ENCODE data around the gene ADIPOR2. TPM values are rescaled to one million over a fixed set of nuclear protein-coding genes. Genes with fewer than 3 reads are reported as not detected.

Gene ADIPOR2
- total and polyA plus RNA-seq, 2 of the 4 experiments (the other 2 are of a cell fraction): 20.0 to 24.9 TPM

GRCh38 chr12:1690578-1691122 lies at the start of gene ADIPOR2 (continued):
- TF ChIP-seq MAZ (IDR thresholded peaks at IDR 0.05; ENCODE audit: borderline replicate concordance, low read depth, low read length) (peak; percentile 55; the same call in 1 of the 2 replicates), RFX5 (IDR thresholded peaks at IDR 0.05; ENCODE audit: low read depth, low read length) (no peak), POLR2A (IDR thresholded peaks at IDR 0.05; ENCODE audit: low read depth, low read length) (peak; percentile 84)

DNA sequence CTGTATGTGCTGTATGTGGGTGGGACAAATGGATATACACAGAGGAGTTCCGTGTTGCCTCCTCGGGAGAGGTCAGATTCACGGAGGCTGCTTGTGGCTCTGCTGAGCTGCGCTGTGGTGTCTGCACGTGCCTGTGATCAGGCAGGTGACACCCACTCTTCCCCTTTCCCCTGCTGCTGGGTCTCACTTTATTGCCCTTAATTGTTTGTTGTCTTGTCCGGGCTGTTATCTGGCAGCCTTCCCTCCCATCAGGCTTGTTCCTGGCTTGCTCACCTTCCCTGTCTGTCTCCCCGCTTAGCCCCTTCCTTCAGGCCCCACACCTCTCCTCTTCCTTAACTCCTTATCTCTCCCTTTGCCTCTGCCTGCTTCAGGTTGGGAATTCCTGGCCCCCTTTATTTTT lies 48.4 kb upstream of the ADIPOR2 start:
- no peak overlapping the region for H2AK5ac ChIP-seq (ENCODE audit: low read depth, low read length)
- no peak overlapping the region for H3K18ac ChIP-seq (ENCODE audit: low read depth, low read length)
- H3K9ac ChIP-seq (ENCODE audit: low read depth, low read length): no peak overlapping the region
- H4K8ac ChIP-seq (ENCODE audit: low read depth in 2 of 2, low read length in 2 of 2): no peak overlapping the region
- TF ChIP-seq MAZ (IDR thresholded peaks at IDR 0.05; ENCODE audit: borderline replicate concordance, low read depth, low read length): no peak
- no peak for TF ChIP-seq BHLHE40 (IDR thresholded peaks at IDR 0.05; ENCODE audit: low read depth, low read length)
- no peak for TF ChIP-seq SMC3 (IDR thresholded peaks at IDR 0.05; ENCODE audit: low read depth, low read length)
- no peaks in the 10 kb centered on the region for H3K9me3 ChIP-seq (ENCODE audit: control insufficient read depth, insufficient read depth, low read length)
- peaks cover 18% of the 10 kb centered on the region for H3K36me3 ChIP-seq (ENCODE audit: control insufficient read depth, insufficient read depth, low read length)
- H3K79me1 ChIP-seq (ENCODE audit: low read depth in 1 of 2, low read length in 2 of 2): peaks cover 19 to 69% of the 10 kb centered on the region in 2 experiments; a peak in 3 of 4 replicates
- no TSS peak for BruUV-seq (replicated peaks)
- no peak overlapping the region for H3K4ac ChIP-seq (ENCODE audit: low read depth, low read length)
- no peak overlapping the region for H2BK5ac ChIP-seq (ENCODE audit: low read depth, low read length, poor library complexity, severe bottlenecking)
- no peak overlapping the region for H2AFZ ChIP-seq (replicated peaks; ENCODE audit: low read length, poor library complexity)
- no peak overlapping the region for H3K56ac ChIP-seq (ENCODE audit: extremely low read depth, insufficient read depth, low read length)
- no peak for DNase-seq
- H4K91ac ChIP-seq (ENCODE audit: insufficient read depth, low read depth, low read length): no peak overlapping the region
- no peak overlapping the region for H2BK20ac ChIP-seq (ENCODE audit: low read depth, low read length)
- H3K4me1 ChIP-seq (ENCODE audit: control insufficient read depth, insufficient read depth, low read length): peaks cover 9% of the 10 kb centered on the region
- H4K5ac ChIP-seq (ENCODE audit: low read depth, low read length): no peak overlapping the region
- H2BK15ac ChIP-seq (ENCODE audit: low read depth, low read length): no peak overlapping the region
- H2AK9ac ChIP-seq (replicated peaks; ENCODE audit: low read depth, low read length, poor library complexity): no peak overlapping the region
- 80% methylated on average over 3 of the region's 7 CpGs; no CpG with 5 or more reads in 1 of the 2 experiments for WGBS, 2 experiments (ENCODE audit: extremely low coverage in 2 of 2, insufficient read length in 1 of 2)
- peaks cover 5% of the 10 kb centered on the region for H3K9me1 ChIP-seq (ENCODE audit: insufficient read depth, low read length)
- H3K23ac ChIP-seq (ENCODE audit: low read depth, low read length): no peak overlapping the region
- H3K14ac ChIP-seq (replicated peaks; ENCODE audit: low read depth, low read length): no peak overlapping the region
- peaks cover 28% of the 10 kb centered on the region for H4K20me1 ChIP-seq (ENCODE audit: insufficient read depth, low read length)
- no peak overlapping the region for H2BK120ac ChIP-seq (ENCODE audit: low read depth, low read length)
- no peak overlapping the region for H3K27ac ChIP-seq (ENCODE audit: insufficient read depth, low read length)
- dilution Hi-C loops (cut with HindIII; ENCODE audit: low sequenced_read_pairs, unreplicated experiment) (no loop called here), intact Hi-C loops (cut with micrococcal nuclease) (no loop called here), in situ Hi-C loops (cut with MboI; ENCODE audit: low sequenced_read_pairs) (no loop called here)
- no peak overlapping the region for H3K4me2 ChIP-seq (ENCODE audit: low read depth, low read length)
- no peaks in the 10 kb centered on the region for H3K27me3 ChIP-seq (ENCODE audit: control insufficient read depth, insufficient read depth, low read length)
- POLR2A ChIA-PET (ENCODE audit: unreplicated experiment): no interaction called here
- H3K4me3 ChIP-seq (ENCODE audit: insufficient read depth, low read depth, low read length): no peak overlapping the region
- CTCF ChIA-PET: no interaction called here
- no peak for ATAC-seq (ENCODE audit: low read depth)
